Anterior cingulate cortex (tissue), 58 donors: Measurements from ENCODE around the gene VPS16.

Experiments used
- DNase-seq, 58 donors: peaks; one replicate each; lab custom pipeline; 2025; lab: John Stamatoyannopoulos, UW

Gene VPS16

DNA sequence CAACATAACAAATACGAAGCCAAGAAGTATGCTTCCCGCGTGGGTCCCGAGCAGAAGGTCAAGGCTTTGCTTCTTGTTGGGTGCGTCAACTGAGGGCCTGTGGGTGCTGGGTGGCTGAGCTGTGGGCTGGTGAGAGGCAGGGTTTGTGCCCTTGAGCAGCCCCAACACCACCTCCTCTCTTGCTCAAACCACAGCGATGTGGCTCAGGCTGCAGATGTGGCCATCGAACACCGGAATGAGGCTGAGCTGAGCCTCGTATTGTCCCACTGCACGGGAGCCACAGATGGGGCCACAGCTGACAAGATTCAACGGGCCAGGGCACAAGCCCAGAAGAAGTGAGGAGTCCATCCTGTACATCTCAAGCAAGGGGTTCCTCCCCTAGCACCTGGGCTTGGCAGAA lies 25.7 kb downstream of the VPS16 start:
- no peak for DNase-seq

GRCh38 chr20:2867081-2867864 lies 26.7 kb downstream of the VPS16 start:
- peak in 1 of 58 donors; percentile 7 for DNase-seq

GRCh38 chr20:2869381-2869780 lies 28.8 kb downstream of the VPS16 start:
- DNase-seq: no peak

GRCh38 chr20:2871111-2871465 lies 30.5 kb downstream of the VPS16 start:
- DNase-seq: no peak

DNA sequence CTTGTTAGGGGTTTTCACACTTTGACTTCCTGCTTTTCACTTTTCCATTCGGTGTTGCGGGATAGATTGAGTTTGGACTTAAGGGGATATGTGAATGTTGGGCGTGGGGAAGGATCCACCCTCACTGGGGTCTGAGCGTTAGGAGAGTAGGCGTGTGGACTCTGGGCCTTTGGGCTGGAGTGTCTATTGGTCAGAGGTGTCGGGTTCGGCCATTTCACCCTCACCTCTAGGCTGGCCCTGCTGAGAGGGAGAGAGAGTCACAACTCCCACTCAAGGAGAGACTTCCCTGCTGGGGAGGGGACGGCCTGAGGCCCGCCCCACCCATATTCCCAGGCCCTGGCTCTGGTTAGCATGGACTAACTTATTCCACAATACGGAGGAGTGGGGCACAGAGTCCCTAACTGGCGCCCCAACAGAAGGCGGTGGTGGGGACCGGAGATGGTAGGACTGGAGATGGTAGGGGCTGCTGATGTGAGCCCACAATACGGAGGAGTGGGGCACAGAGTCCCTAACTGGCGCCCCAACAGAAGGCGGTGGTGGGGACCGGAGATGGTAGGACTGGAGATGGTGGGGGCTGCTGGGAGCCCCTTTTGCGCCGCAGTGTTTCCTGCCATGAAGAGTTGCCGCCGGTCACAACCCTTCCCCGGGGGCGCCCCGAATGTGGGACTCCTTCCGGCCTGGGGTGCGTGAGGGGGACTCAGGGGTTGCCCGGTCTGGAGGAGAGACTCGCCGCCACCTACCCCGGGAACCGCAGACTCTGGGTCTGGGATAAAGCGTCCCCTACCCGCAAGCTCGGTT lies 31.3 kb downstream of the VPS16 start:
- DNase-seq: peak in 4 of 58 donors; percentile 33 to 52 (median 49)

- peak in 57 of 58 donors; percentile 19 to 89 (median 66) for DNase-seq
Measured at GRCh38 chr20:2872459-2873009, 32.0 kb downstream of the VPS16 start.

GRCh38 chr20:2873010-2873746 lies 32.6 kb downstream of the VPS16 start, which contains the start of gene PTPRA:
Gene PTPRA, plus strand, starts transcription at chr20:2873481. Its CDS starts 90,797 bp downstream, at chr20:2964278.
- peak; percentile 63 to 95 (median 91) for DNase-seq

- peak in 16 of 58 donors; percentile 13 to 72 (median 47) for DNase-seq
Measured at GRCh38 chr20:2873747-2874041, 33.1 kb downstream of the VPS16 start.

GRCh38 chr20:2874456-2874855 lies 33.9 kb downstream of the VPS16 start:
- peak in 17 of 58 donors; percentile 11 to 47 (median 21) for DNase-seq

GRCh38 chr20:2875690-2876203 lies 35.2 kb downstream of the VPS16 start:
- DNase-seq: no peak

GRCh38 chr20:2878515-2878914 lies 38.0 kb downstream of the VPS16 start:
- no peak for DNase-seq

- DNase-seq: peak in 25 of 58 donors; percentile 5 to 79 (median 37)
Measured at GRCh38 chr20:2879146-2879545, 38.6 kb downstream of the VPS16 start.

DNA sequence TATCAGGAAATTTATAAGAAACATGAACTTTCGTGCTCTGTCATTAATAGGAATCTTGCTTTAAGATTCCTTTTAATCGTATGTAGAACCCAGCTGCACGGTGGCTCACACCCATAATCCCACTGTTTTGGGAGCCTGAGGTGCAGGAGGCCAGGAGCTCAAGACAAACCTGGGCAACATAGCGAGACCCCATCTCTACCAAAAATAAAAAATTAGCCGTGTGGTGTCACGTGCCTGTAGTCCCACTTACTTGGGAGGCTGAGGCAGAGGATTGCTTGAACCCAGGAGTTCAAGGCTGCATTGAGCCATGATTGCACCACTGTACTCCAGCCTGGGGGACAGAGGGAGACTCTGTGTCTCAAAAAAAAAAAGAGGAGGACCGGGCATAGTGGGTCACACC lies 40.1 kb downstream of the VPS16 start:
- DNase-seq: no peak

GRCh38 chr20:2883726-2884637 lies 43.4 kb downstream of the VPS16 start:
- no peak for DNase-seq

- DNase-seq: no peak
Measured at GRCh38 chr20:2887715-2888114, 47.2 kb downstream of the VPS16 start.

- no peak for DNase-seq
Measured at GRCh38 chr20:2888224-2888955, 47.8 kb downstream of the VPS16 start.

DNA sequence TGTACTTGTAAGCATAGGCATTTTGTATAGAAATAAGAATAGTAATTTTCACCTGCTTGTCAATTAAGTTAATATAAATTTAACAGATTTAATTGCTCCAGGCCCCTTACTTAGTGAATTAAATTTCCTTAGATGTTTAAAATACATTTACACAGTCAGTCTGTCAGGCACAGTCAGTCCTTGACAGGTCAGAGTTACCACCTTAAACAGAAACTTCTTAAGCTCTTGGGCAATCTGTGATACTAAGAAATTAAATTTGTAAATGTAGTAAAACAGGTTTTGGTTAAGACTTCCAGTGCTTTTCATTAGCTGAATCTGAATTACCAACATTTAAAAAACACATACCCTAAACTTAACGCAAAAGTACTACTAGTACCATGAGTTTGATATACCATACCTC lies 48.7 kb downstream of the VPS16 start:
- no peak for DNase-seq

GRCh38 chr20:2889797-2890196 lies 49.3 kb downstream of the VPS16 start:
- no peak for DNase-seq

- DNase-seq: no peak
Measured at GRCh38 chr20:2890742-2891141, 50.2 kb downstream of the VPS16 start.
